ENCODE results near the gene KIF25. TPM values are rescaled to one million over a fixed set of nuclear protein-coding genes. Genes with fewer than 3 reads are reported as not detected.

The KIF25 gene
- total RNA-seq, 1 experiment from 2014 or later, result not detected

DNA sequence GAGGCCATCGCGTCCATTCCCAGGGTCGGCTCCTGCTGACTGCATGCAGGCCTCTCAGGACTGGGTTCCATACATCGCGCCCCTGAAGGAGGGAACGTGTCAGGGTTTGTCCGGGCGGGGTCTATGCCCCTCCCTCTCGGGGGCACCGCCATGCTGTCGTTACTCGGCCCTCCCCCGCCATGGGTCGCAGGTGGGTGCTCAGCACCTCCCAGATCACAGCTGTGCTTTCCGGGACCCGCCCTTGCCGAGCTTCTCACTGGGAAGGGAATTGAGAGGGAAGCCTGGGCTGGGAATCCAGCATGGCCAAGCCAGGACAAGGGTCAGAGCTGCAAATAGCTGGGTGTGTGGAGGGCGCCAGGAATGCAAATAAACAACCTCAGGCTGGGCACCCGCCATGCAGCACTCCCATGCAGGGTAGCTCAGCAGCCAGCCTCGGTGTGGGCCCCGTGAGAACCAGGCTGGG lies 81.5 kb downstream of the KIF25 start, which contains the start of gene FRMD1:
Gene FRMD1, minus strand, starts transcription at position 270 of the 463 bp plus-strand sequence. Its CDS starts 118 bp downstream, at position 152.
- no peaks in the 10 kb centered on the region for H4K20me1 ChIP-seq (ENCODE audit: insufficient read depth)
- BruUV-seq (replicated peaks), result no TSS peak
- no peak within 1 kb of the TSS for H3K27ac ChIP-seq
- intact Hi-C loops (cut with micrococcal nuclease; ENCODE audit: unreplicated experiment), result no loop called here
- no peaks in the 10 kb centered on the region for H3K4me1 ChIP-seq (replicated peaks; ENCODE audit: insufficient read depth)
- H3K4me3 ChIP-seq, result no peak within 1 kb of the TSS
- H3K9me3 ChIP-seq (ENCODE audit: insufficient read depth, low read depth), result no peaks in the 10 kb centered on the region
- H3K27me3 ChIP-seq (ENCODE audit: insufficient read depth, low read depth), result peaks cover 87% of the 10 kb centered on the region
- H3K9me2 ChIP-seq (ENCODE audit: insufficient read depth), result no peaks in the 10 kb centered on the region
- no peaks in the 10 kb centered on the region for H3F3A ChIP-seq (ENCODE audit: insufficient read depth, low read depth)
- H3K79me2 ChIP-seq (ENCODE audit: low read depth), result no peaks in the 10 kb centered on the region
- H3K36me3 ChIP-seq (ENCODE audit: low read depth), result no peaks in the 10 kb centered on the region
- TF ChIP-seq EZH2 (IDR thresholded peaks at IDR 0.05; ENCODE audit: low read depth), result no peak
- TF ChIP-seq, protein P1, sequence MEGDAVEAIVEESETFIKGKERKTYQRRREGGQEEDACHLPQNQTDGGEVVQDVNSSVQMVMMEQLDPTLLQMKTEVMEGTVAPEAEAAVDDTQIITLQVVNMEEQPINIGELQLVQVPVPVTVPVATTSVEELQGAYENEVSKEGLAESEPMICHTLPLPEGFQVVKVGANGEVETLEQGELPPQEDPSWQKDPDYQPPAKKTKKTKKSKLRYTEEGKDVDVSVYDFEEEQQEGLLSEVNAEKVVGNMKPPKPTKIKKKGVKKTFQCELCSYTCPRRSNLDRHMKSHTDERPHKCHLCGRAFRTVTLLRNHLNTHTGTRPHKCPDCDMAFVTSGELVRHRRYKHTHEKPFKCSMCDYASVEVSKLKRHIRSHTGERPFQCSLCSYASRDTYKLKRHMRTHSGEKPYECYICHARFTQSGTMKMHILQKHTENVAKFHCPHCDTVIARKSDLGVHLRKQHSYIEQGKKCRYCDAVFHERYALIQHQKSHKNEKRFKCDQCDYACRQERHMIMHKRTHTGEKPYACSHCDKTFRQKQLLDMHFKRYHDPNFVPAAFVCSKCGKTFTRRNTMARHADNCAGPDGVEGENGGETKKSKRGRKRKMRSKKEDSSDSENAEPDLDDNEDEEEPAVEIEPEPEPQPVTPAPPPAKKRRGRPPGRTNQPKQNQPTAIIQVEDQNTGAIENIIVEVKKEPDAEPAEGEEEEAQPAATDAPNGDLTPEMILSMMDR (conservative IDR thresholded peaks at IDR 0.05), result no peak
- no peak within 1 kb of the TSS for H2AFZ ChIP-seq
- ChIA-PET POLR2A (ENCODE audit: unreplicated experiment) (no interaction called here), CTCF (no interaction called here)
- no peak within 1 kb of the TSS for H3K4me2 ChIP-seq
- DNase-seq, result no peak

DNA sequence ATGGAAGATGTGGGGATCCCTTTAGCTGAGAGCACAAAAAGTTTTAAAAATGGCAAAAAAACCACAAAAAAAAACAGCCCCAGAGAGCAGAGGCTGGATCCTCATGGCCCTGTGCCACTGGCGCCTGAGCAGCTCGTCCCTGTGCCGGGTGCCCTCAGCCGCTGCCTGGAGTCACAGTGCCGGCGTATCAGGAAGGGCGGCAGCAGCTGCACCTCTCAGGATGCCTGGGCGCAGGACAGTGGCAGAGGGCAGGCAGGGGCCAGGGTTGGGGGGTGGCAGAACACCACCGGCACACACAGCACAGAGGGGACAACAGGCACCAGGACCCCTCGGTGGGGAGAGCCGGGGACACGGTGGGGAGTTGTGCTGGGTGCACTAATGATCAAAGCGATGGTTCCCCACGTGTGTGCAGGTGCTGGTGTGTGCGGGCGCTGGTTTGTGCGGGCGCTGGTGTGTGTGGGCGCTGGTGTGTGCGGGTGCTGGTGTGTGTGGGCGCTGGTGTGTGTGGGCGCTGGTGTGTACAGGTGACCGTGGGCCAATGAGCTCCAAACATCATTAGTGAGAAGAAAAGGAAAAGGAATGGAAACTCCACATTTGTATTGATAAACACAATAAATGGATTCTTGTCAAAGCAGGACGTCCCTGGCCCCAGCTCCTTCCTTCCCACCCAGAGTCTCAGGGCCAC lies 83.1 kb downstream of the KIF25 start:
- POLR2A ChIA-PET (ENCODE audit: unreplicated experiment), result no interaction called here
- Histone ChIP-seq H3K9me3 (ENCODE audit: insufficient read depth, low read depth) (no peaks in the 10 kb centered on the region), H3K27ac (no peak overlapping the region), H3K27me3 (ENCODE audit: insufficient read depth, low read depth) (peaks cover 94% of the 10 kb centered on the region), H4K20me1 (ENCODE audit: insufficient read depth) (no peaks in the 10 kb centered on the region), H3F3A (ENCODE audit: insufficient read depth, low read depth) (no peaks in the 10 kb centered on the region), H3K36me3 (ENCODE audit: low read depth) (no peaks in the 10 kb centered on the region), H3K4me1 (replicated peaks; ENCODE audit: insufficient read depth) (no peaks in the 10 kb centered on the region), H3K79me2 (ENCODE audit: low read depth) (no peaks in the 10 kb centered on the region), H2AFZ (no peak overlapping the region), H3K4me2 (no peak overlapping the region), H3K4me3 (no peak overlapping the region), H3K9me2 (ENCODE audit: insufficient read depth) (no peaks in the 10 kb centered on the region)
- DNase-seq, result no peak
- BruUV-seq (replicated peaks), result no TSS peak
- TF ChIP-seq EZH2 (IDR thresholded peaks at IDR 0.05; ENCODE audit: low read depth), result no peak
- TF ChIP-seq, protein P1 (conservative IDR thresholded peaks at IDR 0.05), result no peak
- intact Hi-C loops (cut with micrococcal nuclease; ENCODE audit: unreplicated experiment), result no loop called here
- CTCF ChIA-PET, result no interaction called here

DNA sequence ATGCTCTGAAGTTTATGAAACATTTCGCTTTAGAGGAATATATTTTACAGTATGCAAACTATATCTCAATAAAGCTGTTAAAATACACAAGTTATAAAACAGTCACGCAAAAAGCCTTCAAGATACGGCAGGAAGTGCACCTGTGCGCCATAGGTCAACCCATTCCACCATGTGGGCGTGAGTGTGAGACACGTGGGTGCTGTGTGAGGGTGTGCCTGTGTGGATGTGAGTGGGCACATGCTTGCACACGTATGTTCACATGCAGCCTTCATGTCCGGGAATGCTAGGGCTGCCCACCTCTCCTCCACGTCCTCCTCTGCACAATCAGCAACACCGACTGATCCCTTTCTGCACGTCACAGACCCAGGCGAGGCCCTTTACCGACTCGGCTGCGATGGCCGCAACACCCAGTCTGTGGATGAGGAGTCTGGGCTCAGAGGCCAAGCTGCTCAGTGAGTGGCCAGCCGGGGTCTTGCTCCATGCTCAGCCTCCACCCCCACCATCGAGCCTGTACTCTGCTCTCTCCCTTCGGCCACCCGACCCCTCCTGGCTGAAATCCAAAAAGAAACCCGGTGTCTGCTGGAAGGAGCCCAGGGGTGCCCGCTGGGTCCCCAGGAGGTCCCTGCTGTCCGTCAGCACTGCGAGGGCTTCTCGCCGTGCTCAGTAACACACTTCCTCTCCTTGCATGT lies 84.5 kb downstream of the KIF25 start:
- TF ChIP-seq, protein P1 (conservative IDR thresholded peaks at IDR 0.05), result no peak
- TF ChIP-seq EZH2 (IDR thresholded peaks at IDR 0.05; ENCODE audit: low read depth), result no peak
- H3F3A ChIP-seq (ENCODE audit: insufficient read depth, low read depth), result no peaks in the 10 kb centered on the region
- intact Hi-C loops (cut with micrococcal nuclease; ENCODE audit: unreplicated experiment), result no loop called here
- no peaks in the 10 kb centered on the region for H3K36me3 ChIP-seq (ENCODE audit: low read depth)
- H3K4me1 ChIP-seq (replicated peaks; ENCODE audit: insufficient read depth), result no peaks in the 10 kb centered on the region
- H3K9me3 ChIP-seq (ENCODE audit: insufficient read depth, low read depth), result no peaks in the 10 kb centered on the region
- ChIA-PET POLR2A (ENCODE audit: unreplicated experiment) (no interaction called here), CTCF (no interaction called here)
- H3K4me2 ChIP-seq, result no peak overlapping the region
- DNase-seq, result no peak
- no peaks in the 10 kb centered on the region for H4K20me1 ChIP-seq (ENCODE audit: insufficient read depth)
- BruUV-seq (replicated peaks), result no TSS peak
- no peak overlapping the region for H3K27ac ChIP-seq
- H3K27me3 ChIP-seq (ENCODE audit: insufficient read depth, low read depth), result peaks cover 94% of the 10 kb centered on the region
- no peaks in the 10 kb centered on the region for H3K79me2 ChIP-seq (ENCODE audit: low read depth)
- no peak overlapping the region for H3K4me3 ChIP-seq
- H3K9me2 ChIP-seq (ENCODE audit: insufficient read depth), result no peaks in the 10 kb centered on the region
- no peak overlapping the region for H2AFZ ChIP-seq
